Subcutaneous preadipocyte (primary cell): ENCODE results near the gene MOB2. TPM values are rescaled to one million over a fixed set of nuclear protein-coding genes. Genes with fewer than 3 reads are reported as not detected.

Experiments used
- total RNA-seq: library from RNA; depleted of rRNA; stranded (reverse); fragments of >200 nt; gene quantifications from 2 replicates; pipeline ENCODE4 v1.2.3, GENCODE V29; 2012

Gene MOB2, protein sequence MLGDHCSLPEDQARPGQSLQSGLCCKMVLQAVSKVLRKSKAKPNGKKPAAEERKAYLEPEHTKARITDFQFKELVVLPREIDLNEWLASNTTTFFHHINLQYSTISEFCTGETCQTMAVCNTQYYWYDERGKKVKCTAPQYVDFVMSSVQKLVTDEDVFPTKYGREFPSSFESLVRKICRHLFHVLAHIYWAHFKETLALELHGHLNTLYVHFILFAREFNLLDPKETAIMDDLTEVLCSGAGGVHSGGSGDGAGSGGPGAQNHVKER
- total RNA-seq: 17.4 and 23.1 TPM in 2 replicates

DNA sequence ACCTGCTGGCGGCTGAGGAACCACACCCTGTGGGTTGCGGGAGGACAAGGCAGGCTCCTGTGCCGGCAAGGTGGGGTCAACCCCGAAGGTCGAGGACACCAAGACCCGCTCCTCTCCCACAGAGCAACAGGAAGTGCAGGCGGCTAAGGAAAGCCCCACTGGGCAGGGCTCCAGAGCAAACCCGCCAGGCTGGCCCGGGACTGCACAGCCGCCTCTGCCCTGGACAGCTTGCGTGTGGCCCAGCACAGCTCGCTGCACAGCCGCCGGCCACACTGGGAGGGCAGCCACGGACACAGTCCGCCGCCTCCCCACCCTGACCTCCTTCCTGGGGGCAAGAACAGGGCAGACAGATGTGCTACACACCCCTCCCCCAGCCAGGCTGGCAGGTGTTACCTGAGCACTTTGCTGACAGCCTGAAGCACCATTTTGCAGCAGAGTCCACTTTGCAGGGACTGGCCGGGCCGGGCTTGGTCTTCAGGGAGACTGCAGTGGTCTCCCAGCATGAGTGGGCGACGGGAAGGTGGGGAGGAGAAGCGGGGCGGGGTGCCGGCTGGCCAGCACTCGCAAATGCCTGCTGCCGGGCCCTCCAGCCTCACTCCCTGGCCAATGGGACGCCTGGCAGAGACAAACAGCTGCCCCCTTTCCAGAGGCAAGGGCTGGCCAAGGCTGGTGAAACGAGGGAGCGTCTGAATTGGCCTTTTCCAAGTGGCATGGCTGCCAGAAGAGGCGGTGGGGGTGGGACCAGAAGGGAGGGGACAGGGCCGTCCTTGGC lies at the start of gene MOB2:
Gene MOB2 (minus strand): TSS at position 726 of the 772 bp plus-strand sequence. CDS start 223 bp downstream, at position 503.

Other genes with a start within 250 kb of the MOB2 start
- 23.1 and 25.8 TPM in 2 replicates for gene TOLLIP, start 177.1 kb downstream of the MOB2 start, total RNA-seq
- gene BRSK2, start 96.8 kb downstream of the MOB2 start, total RNA-seq: under 0.01 TPM in 1 of 2 replicates, not detected in the other
- gene DUSP8, start 85.5 kb upstream of the MOB2 start, total RNA-seq: 0.20 TPM in 1 of 2 replicates, not detected in the other
- not detected in 2 replicates for gene KRTAP5-1, start 98.5 kb upstream of the MOB2 start, total RNA-seq
- gene KRTAP5-2, start 111.5 kb upstream of the MOB2 start, total RNA-seq: not detected in 2 replicates
- gene KRTAP5-3, start 121.7 kb upstream of the MOB2 start, total RNA-seq: not detected in 2 replicates
- gene KRTAP5-4, start 135.4 kb upstream of the MOB2 start, total RNA-seq: not detected in 2 replicates
- gene KRTAP5-5, start 143.0 kb upstream of the MOB2 start, total RNA-seq: not detected in 2 replicates
- gene KRTAP5-6, start 210.4 kb upstream of the MOB2 start, total RNA-seq: not detected in 2 replicates